Measurements from ENCODE around the gene SETBP1. TPM values are rescaled to one million over a fixed set of nuclear protein-coding genes. Genes with fewer than 3 reads are reported as not detected.

SETBP1 gene
- total RNA-seq, 1 donor from 2014 or later = 83.3 TPM

DNA sequence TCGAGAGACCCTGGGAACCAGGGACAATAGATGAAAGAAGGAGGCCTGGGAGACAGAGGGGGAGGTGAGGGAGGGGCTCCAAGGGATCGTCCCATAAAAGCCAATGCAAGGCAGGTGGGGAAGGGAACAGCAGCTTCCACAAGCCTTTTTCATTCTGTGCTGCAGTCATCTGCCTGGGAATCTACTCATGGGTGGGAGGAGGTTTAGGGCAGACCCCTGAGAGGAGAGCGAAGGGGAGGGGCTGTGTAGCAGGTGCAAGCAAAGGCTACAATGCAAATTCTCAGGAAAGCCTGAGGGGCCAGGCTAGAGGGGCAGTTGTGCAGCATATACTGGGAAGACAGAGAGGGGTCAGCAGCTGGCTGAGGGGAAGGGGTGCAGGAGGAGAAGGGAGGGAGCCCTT, 135.4 kb downstream of the SETBP1 start:
- TF ChIP-seq, protein P1, sequence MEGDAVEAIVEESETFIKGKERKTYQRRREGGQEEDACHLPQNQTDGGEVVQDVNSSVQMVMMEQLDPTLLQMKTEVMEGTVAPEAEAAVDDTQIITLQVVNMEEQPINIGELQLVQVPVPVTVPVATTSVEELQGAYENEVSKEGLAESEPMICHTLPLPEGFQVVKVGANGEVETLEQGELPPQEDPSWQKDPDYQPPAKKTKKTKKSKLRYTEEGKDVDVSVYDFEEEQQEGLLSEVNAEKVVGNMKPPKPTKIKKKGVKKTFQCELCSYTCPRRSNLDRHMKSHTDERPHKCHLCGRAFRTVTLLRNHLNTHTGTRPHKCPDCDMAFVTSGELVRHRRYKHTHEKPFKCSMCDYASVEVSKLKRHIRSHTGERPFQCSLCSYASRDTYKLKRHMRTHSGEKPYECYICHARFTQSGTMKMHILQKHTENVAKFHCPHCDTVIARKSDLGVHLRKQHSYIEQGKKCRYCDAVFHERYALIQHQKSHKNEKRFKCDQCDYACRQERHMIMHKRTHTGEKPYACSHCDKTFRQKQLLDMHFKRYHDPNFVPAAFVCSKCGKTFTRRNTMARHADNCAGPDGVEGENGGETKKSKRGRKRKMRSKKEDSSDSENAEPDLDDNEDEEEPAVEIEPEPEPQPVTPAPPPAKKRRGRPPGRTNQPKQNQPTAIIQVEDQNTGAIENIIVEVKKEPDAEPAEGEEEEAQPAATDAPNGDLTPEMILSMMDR (IDR thresholded peaks at IDR 0.05; ENCODE audit: partially characterized antibody, unreplicated experiment) = no peak
- H3K36me3 Mint-ChIP-seq (ENCODE audit: unreplicated experiment) = no peaks in the 10 kb centered on the region
- peak; percentile 68 for DNase-seq
- peaks cover 43% of the 10 kb centered on the region for H3K4me1 Mint-ChIP-seq (ENCODE audit: low read depth, unreplicated experiment)
- peaks cover 10% of the 10 kb centered on the region for H3K9me3 Mint-ChIP-seq (ENCODE audit: unreplicated experiment)
- peak overlapping the region; percentile 83 for H3K27ac Mint-ChIP-seq (ENCODE audit: unreplicated experiment)
- peak overlapping the region; percentile 44 for H3K4me3 Mint-ChIP-seq (ENCODE audit: unreplicated experiment)
- H3K27me3 Mint-ChIP-seq (ENCODE audit: unreplicated experiment) = peaks cover 10% of the 10 kb centered on the region

DNA sequence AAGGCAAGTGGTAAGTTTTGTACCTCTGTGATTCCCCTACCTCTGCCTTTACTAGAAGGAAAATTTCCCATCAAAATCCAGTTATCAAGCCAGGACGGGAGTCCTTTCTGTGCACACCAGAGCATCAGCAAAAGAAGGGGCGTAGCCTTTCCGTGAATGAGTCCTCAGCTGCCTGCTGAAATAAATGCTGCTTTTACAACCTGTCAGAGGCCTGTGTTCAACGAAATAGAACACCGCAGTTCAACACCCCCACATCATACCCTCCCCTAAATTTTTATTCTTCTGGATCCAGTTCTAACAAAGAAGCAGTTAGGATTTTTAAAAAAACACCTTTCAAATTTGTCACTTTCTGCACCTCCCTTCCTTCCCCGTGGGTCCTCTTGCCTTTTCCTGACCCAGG, 135.8 kb downstream of the SETBP1 start:
- Mint-ChIP-seq H3K9me3 (ENCODE audit: unreplicated experiment) (peaks cover 10% of the 10 kb centered on the region), H3K36me3 (ENCODE audit: unreplicated experiment) (no peaks in the 10 kb centered on the region), H3K4me3 (ENCODE audit: unreplicated experiment) (peak overlapping the region; percentile 44), H3K27me3 (ENCODE audit: unreplicated experiment) (peaks cover 10% of the 10 kb centered on the region), H3K27ac (ENCODE audit: unreplicated experiment) (peak overlapping the region; percentile 83), H3K4me1 (ENCODE audit: low read depth, unreplicated experiment) (peaks cover 44% of the 10 kb centered on the region)
- TF ChIP-seq, protein P1 (IDR thresholded peaks at IDR 0.05; ENCODE audit: partially characterized antibody, unreplicated experiment) = no peak
- no peak for DNase-seq

DNA sequence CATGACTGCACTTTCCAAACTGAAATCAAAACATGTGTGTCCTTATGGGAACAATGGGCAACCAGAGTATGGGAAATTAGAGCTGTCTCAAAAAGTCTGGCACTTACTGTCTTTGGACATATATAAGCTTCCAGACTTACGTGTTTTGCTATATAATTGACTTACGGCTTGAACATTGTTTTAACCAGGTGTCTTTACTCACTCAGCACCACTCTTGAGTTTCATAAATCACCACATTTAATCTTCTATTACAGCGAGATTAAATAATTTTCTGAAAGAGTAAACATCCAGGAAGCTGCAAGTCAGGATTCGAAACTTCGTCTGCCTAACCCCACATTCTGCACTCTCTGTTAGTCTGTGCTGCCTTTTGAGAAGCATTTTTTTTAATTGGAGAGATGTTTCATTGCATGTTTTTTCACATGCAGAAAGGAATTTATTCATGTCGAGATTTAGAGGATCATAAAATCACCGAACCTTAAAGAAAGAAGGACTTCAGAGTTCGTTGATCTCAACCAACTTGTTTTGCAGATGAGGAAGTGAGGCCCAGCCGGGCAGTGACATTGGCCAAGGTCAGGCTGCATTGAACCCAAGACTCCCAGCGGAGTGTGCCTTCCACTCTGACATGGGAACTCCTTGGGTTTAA, 137.3 kb downstream of the SETBP1 start:
- peaks cover 49% of the 10 kb centered on the region for H3K4me1 Mint-ChIP-seq (ENCODE audit: low read depth, unreplicated experiment)
- TF ChIP-seq, protein P1 (IDR thresholded peaks at IDR 0.05; ENCODE audit: partially characterized antibody, unreplicated experiment) = no peak
- no peaks in the 10 kb centered on the region for H3K36me3 Mint-ChIP-seq (ENCODE audit: unreplicated experiment)
- peaks cover 10% of the 10 kb centered on the region for H3K27me3 Mint-ChIP-seq (ENCODE audit: unreplicated experiment)
- no peak overlapping the region for H3K4me3 Mint-ChIP-seq (ENCODE audit: unreplicated experiment)
- no peak for DNase-seq
- no peak overlapping the region for H3K27ac Mint-ChIP-seq (ENCODE audit: unreplicated experiment)
- H3K9me3 Mint-ChIP-seq (ENCODE audit: unreplicated experiment) = peaks cover 8% of the 10 kb centered on the region

DNA sequence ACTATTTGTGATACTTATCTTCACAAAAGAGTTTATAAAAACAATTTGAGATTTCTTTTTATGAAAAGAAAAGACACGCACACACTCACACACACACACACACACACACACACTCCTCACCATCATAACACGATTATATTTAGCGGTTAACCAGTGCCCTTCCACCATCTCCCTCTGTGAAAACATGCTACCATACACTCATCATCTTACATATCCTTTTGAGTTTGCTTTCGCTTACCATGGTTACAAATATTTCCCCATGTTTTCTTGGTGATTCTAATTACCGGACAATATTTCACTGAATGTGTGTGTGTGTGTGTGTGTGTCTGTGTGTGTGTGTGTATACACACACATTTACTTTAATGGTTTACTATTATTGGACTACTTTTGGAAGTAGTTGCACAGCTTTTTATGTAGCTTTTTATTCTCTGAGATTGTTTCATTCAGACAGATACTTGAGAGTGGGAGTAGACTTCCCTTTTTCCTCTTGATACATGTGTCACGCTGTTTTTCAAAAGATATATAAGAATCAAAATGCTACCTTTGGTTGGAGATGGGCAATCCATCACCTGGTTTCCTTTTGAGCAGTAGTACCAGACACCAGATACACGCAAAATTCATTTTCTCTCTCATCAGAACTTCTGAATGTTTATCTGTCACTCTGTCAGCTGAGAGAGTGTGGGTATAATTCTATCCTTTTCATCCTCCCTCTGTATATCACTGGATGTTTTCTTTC, 138.1 kb downstream of the SETBP1 start:
- Mint-ChIP-seq H3K36me3 (ENCODE audit: unreplicated experiment) (no peaks in the 10 kb centered on the region), H3K9me3 (ENCODE audit: unreplicated experiment) (peaks cover 8% of the 10 kb centered on the region), H3K27me3 (ENCODE audit: unreplicated experiment) (peaks cover 10% of the 10 kb centered on the region), H3K27ac (ENCODE audit: unreplicated experiment) (peak overlapping the region; percentile 10), H3K4me1 (ENCODE audit: low read depth, unreplicated experiment) (peaks cover 49% of the 10 kb centered on the region), H3K4me3 (ENCODE audit: unreplicated experiment) (no peak overlapping the region)
- DNase-seq = no peak
- TF ChIP-seq, protein P1 (IDR thresholded peaks at IDR 0.05; ENCODE audit: partially characterized antibody, unreplicated experiment) = no peak

DNA sequence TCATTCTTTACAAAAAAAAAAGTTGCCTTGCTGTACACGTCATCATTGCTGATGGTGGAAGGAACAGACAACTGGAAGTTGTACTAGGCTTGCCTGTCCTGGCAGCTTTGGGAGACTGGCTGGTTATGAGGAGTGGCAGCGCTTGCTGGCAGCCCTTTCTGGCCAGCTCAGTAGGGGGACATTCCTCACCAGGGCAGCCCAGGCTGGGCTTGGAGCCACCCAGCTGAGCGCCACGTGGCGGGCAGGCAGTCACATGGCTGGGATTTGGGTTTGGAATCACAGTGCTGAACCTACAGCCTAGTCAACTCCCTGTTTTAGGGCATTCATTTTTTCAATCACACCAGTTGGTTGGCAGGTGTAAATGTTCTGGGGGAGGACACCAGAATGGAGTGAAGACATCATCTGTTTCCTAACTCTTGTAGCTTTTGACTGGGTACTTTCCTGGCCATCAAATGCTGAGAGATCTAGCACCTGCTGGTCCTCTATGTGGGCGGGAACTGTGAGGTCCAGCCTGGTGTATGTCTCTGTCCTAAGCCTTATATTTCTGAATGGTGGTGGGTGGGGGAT, 139.3 kb downstream of the SETBP1 start:
- Mint-ChIP-seq H3K4me3 (ENCODE audit: unreplicated experiment) (no peak overlapping the region), H3K36me3 (ENCODE audit: unreplicated experiment) (no peaks in the 10 kb centered on the region), H3K27me3 (ENCODE audit: unreplicated experiment) (peaks cover 12% of the 10 kb centered on the region), H3K4me1 (ENCODE audit: low read depth, unreplicated experiment) (peaks cover 52% of the 10 kb centered on the region), H3K27ac (ENCODE audit: unreplicated experiment) (no peak overlapping the region), H3K9me3 (ENCODE audit: unreplicated experiment) (peaks cover 11% of the 10 kb centered on the region)
- TF ChIP-seq, protein P1 (IDR thresholded peaks at IDR 0.05; ENCODE audit: partially characterized antibody, unreplicated experiment) = no peak
- no peak for DNase-seq

Measured in glutamatergic neuron (in vitro differentiated cells).